Naive thymus-derived CD4-positive, alpha-beta T cell (primary cell): Measurements from ENCODE around the gene TTC7B. TPM values are rescaled to one million over a fixed set of nuclear protein-coding genes. Genes with fewer than 3 reads are reported as not detected.
A peak's percentile ranks its signal among the peaks of the same experiment; 100 is the strongest.

Experiments
- ATAC-seq: fragments of 150-1000 bp; cut with Tn5 transposase; 2 replicates; pipeline ENCODE4 v1.10.0; 2021; ENCODE audit warnings: mild to moderate bottlenecking, moderate library complexity
- CTCF ChIA-PET: fragments of 350-600 bp; sonication (Branson Sonifier 250); formaldehyde crosslinking; loops from one replicate; lab custom pipeline; 2021; ENCODE audit warnings: antibody characterized with exemption; lab: Charles Lee
- POLR2A ChIA-PET: fragments of 350-600 bp; sonication (Branson Sonifier 250); formaldehyde crosslinking; loops from one replicate; lab custom pipeline; 2021; ENCODE audit warnings: antibody characterized with exemption, inconsistent platforms; lab: Charles Lee
- DNase-seq, 9 donors: peaks; one replicate each; pipeline versions ENCODE4 v3.0.0 to v3.0.0-alpha.2; 2020 to 2022; ENCODE audit warnings: mixed read lengths in 1 of 9
- H3K27ac ChIP-seq: one replicate; pipeline ENCODE4 v1.7.0; 2013; ENCODE audit warnings: mild to moderate bottlenecking, low read depth, low read length, moderate library complexity
- H3K27me3 ChIP-seq, 2 donors: one replicate each; pipeline ENCODE4 v1.7.0; 2013; ENCODE audit warnings: low read length in 2 of 2, mild to moderate bottlenecking in 2 of 2, moderate library complexity in 2 of 2; ENCODE audit not compliant: control insufficient read depth in 2 of 2, insufficient read depth in 2 of 2
- H3K36me3 ChIP-seq, 3 experiments: 1 replicate in 2 of 3; 2 replicates in 1 of 3; pipeline ENCODE4 v1.7.0; 2013; ENCODE audit warnings: low read length in 3 of 3, mild to moderate bottlenecking in 3 of 3, moderate library complexity in 1 of 3; ENCODE audit not compliant: insufficient read depth in 3 of 3, control insufficient read depth in 2 of 3
- H3K4me1 ChIP-seq, 2 donors: one replicate each; pipeline ENCODE4 v1.7.0; 2013; ENCODE audit warnings: low read length in 2 of 2, mild to moderate bottlenecking in 2 of 2, moderate library complexity in 1 of 2; ENCODE audit not compliant: control insufficient read depth in 2 of 2, insufficient read depth in 2 of 2
- H3K4me3 ChIP-seq: 2 replicates; pipeline ENCODE4 v1.7.0; 2013; ENCODE audit warnings: mild to moderate bottlenecking, low read length
- H3K9me3 ChIP-seq, 3 experiments: 1 replicate in 2 of 3; 2 replicates in 1 of 3; pipeline ENCODE4 v1.7.0; 2013; ENCODE audit warnings: low read length in 3 of 3; ENCODE audit not compliant: control insufficient read depth in 2 of 3
- H3K27ac Mint-ChIP-seq, 9 donors: one replicate each; pipeline ENCODE4 v1.8.0; 2020 to 2022; ENCODE audit warnings: mixed read lengths in 9 of 9, mild to moderate bottlenecking in 8 of 9, moderate library complexity in 5 of 9, inconsistent platforms in 2 of 9
- H3K27me3 Mint-ChIP-seq, 5 donors: one replicate each; pipeline ENCODE4 v1.8.0; 2021 to 2022; ENCODE audit warnings: mixed read lengths in 5 of 5, mild to moderate bottlenecking in 1 of 5
- H3K36me3 Mint-ChIP-seq, 5 donors: one replicate each; pipeline ENCODE4 v1.8.0; 2020 to 2022; ENCODE audit warnings: mixed read lengths in 5 of 5, mild to moderate bottlenecking in 3 of 5, inconsistent platforms in 1 of 5
- H3K4me1 Mint-ChIP-seq, 7 donors: one replicate each; pipeline ENCODE4 v1.8.0; 2020 to 2022; ENCODE audit warnings: mixed read lengths in 7 of 7, mild to moderate bottlenecking in 3 of 7, inconsistent platforms in 1 of 7
- H3K4me3 Mint-ChIP-seq, 10 donors: one replicate each; pipeline ENCODE4 v1.8.0; 2020 to 2022; ENCODE audit warnings: mild to moderate bottlenecking in 10 of 10, mixed read lengths in 10 of 10, moderate library complexity in 6 of 10, inconsistent platforms in 2 of 10
- H3K9me3 Mint-ChIP-seq, 11 donors: one replicate each; pipeline ENCODE4 v1.8.0; 2020 to 2022; ENCODE audit warnings: mixed read lengths in 11 of 11, mild to moderate bottlenecking in 4 of 11, inconsistent platforms in 1 of 11, moderate library complexity in 1 of 11
- intact Hi-C, 2 donors: fragments of 100-400 bp; cut with micrococcal nuclease; formaldehyde crosslinking; loops; one replicate each; pipeline ENCODE4 v1.15.1; 2023
- polyA plus RNA-seq, 2 donors: library from polyadenylated mRNA; unstranded; fragments of 300-500 nt; fragmentation: Illumina TruSeq; gene quantifications; one replicate each; pipeline ENCODE4 v1.2.3, GENCODE V29; 2021
- total RNA-seq, 6 experiments: library from RNA in 5 of 6; stranded (reverse) in 5 of 6; gene quantifications; 1 replicate in 5 of 6; 2 replicates in 1 of 6; pipeline ENCODE4 v1.2.3 and lab custom pipeline; 2021 to 2026

TTC7B gene
- total and polyA plus RNA-seq, 7 experiments from 2014 or later: 0.08 to 9.5 (median 3.4) TPM; not detected in 2

GRCh38 chr14:90728951-90729350 lies 87.3 kb downstream of the TTC7B start:
- no peaks in the 10 kb centered on the region for H3K9me3 Mint-ChIP-seq
- ATAC-seq (no peak), DNase-seq (no peak)
- no peaks in the 10 kb centered on the region for H3K36me3 ChIP-seq
- ChIA-PET CTCF (no interaction called here), POLR2A (no interaction called here)
- no peak overlapping the region for H3K4me3 Mint-ChIP-seq
- peaks cover 0 to 8% (median 0%) of the 10 kb centered on the region in 5 donors for H3K27me3 Mint-ChIP-seq
- no peaks in the 10 kb centered on the region for H3K27me3 ChIP-seq
- H3K4me3 ChIP-seq: no peak overlapping the region
- H3K36me3 Mint-ChIP-seq: peaks cover 0 to 7% (median 0%) of the 10 kb centered on the region in 5 donors
- H3K27ac Mint-ChIP-seq: no peak overlapping the region
- no peaks in the 10 kb centered on the region for H3K9me3 ChIP-seq
- H3K27ac ChIP-seq: no peak overlapping the region
- intact Hi-C loops: no loop called here
- H3K4me1 Mint-ChIP-seq: peaks cover 0 to 2% (median 0%) of the 10 kb centered on the region in 7 donors
- H3K4me1 ChIP-seq: no peaks in the 10 kb centered on the region

- CTCF ChIA-PET: no interaction called here
- H3K27me3 Mint-ChIP-seq: peaks cover 0 to 8% (median 0%) of the 10 kb centered on the region in 5 donors
Measured at GRCh38 chr14:90727082-90727481, 89.1 kb downstream of the TTC7B start.

GRCh38 chr14:90726656-90727055 lies 89.6 kb downstream of the TTC7B start:
- H3K27ac Mint-ChIP-seq: no peak overlapping the region

More at GRCh38 chr14:90727082-90727481, 89.1 kb downstream of the TTC7B start:
- H3K9me3 Mint-ChIP-seq: no peaks in the 10 kb centered on the region
- peaks cover 0 to 2% (median 0%) of the 10 kb centered on the region in 7 donors for H3K4me1 Mint-ChIP-seq
- Histone ChIP-seq H3K27ac (no peak overlapping the region), H3K4me3 (no peak overlapping the region), H3K27me3 (no peaks in the 10 kb centered on the region), H3K36me3 (no peaks in the 10 kb centered on the region), H3K9me3 (no peaks in the 10 kb centered on the region), H3K4me1 (no peaks in the 10 kb centered on the region)
- intact Hi-C loops: no loop called here
- ATAC-seq (no peak), DNase-seq (no peak)
- H3K4me3 Mint-ChIP-seq: no peak overlapping the region
- H3K27ac Mint-ChIP-seq: no peak overlapping the region
- H3K36me3 Mint-ChIP-seq: peaks cover 0 to 7% (median 0%) of the 10 kb centered on the region in 5 donors
- POLR2A ChIA-PET: no interaction called here

DNA sequence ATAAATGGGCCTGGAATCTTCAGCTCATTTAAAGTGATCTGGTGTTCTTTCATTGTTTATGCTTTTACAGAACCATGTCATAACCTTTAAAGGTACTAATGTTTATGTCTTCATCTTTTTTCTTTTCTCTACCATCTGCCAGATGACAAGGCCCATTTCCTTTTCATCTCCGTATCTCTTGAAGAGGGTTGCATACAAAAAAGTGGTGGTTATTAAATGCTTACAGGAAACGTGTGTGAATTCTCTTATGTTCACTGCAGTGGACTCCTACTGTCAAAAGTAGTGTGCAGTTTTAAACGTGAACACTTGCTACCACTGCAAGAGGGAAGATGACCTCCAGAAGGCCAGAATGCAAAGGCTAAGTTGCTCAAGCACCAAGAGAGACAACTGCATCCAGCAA lies 91.4 kb downstream of the TTC7B start:
- H3K4me3 Mint-ChIP-seq: no peak overlapping the region
- intact Hi-C loops: no loop called here
- H3K36me3 ChIP-seq: no peaks in the 10 kb centered on the region
- no peaks in the 10 kb centered on the region for H3K27me3 ChIP-seq
- no peak overlapping the region for H3K4me3 ChIP-seq
- no peaks in the 10 kb centered on the region for H3K4me1 ChIP-seq
- ChIA-PET POLR2A (no interaction called here), CTCF (no interaction called here)
- no peak overlapping the region for H3K27ac ChIP-seq
- H3K9me3 Mint-ChIP-seq: no peaks in the 10 kb centered on the region
- DNase-seq (no peak), ATAC-seq (no peak)
- H3K9me3 ChIP-seq: no peaks in the 10 kb centered on the region
- H3K27me3 Mint-ChIP-seq: peaks cover 0 to 5% (median 0%) of the 10 kb centered on the region in 5 donors
- H3K27ac Mint-ChIP-seq: no peak overlapping the region
- peaks cover 0 to 2% (median 0%) of the 10 kb centered on the region in 7 donors for H3K4me1 Mint-ChIP-seq
- peaks cover 0 to 7% (median 0%) of the 10 kb centered on the region in 5 donors for H3K36me3 Mint-ChIP-seq

More at GRCh38 chr14:90726656-90727055, 89.6 kb downstream of the TTC7B start:
- H3K36me3 Mint-ChIP-seq: peaks cover 0 to 7% (median 0%) of the 10 kb centered on the region in 5 donors
- intact Hi-C loops: no loop called here
- ATAC-seq (no peak), DNase-seq (no peak)
- no peaks in the 10 kb centered on the region for H3K4me1 ChIP-seq
- no peak overlapping the region for H3K27ac ChIP-seq
- no peaks in the 10 kb centered on the region for H3K9me3 ChIP-seq
- no peak overlapping the region for H3K4me3 Mint-ChIP-seq
- ChIA-PET POLR2A (no interaction called here), CTCF (interaction anchor here (1.0 kb wide), 1 partner anchor 12 kb away, joined by 3 read pairs; no protein-coding TSS in a partner anchor)
- no peaks in the 10 kb centered on the region for H3K9me3 Mint-ChIP-seq
- H3K4me3 ChIP-seq: no peak overlapping the region
- no peaks in the 10 kb centered on the region for H3K36me3 ChIP-seq
- H3K27me3 ChIP-seq: no peaks in the 10 kb centered on the region
- peaks cover 0 to 6% (median 0%) of the 10 kb centered on the region in 5 donors for H3K27me3 Mint-ChIP-seq
- peaks cover 0 to 2% (median 0%) of the 10 kb centered on the region in 7 donors for H3K4me1 Mint-ChIP-seq

DNA sequence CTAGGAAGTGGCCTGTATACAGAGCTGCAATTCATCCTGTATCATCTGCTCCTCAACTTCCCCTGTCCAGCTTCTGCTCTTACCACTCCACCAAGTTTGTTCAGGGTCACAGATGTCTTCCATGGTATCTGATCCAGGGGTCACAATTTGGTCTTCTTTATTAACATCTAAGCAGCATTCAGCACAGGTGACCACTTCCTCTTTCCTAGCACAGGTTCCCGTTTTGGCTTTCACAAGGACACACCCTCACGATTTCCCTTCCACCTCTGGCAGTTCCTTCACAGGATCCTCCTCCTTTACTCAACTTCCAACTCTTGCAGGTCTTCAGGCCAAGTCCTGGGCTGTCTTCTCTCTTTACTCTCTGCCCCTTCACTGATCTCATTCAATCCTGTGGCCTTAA lies 93.6 kb downstream of the TTC7B start:
- ChIA-PET POLR2A (no interaction called here), CTCF (no interaction called here)
- Histone ChIP-seq H3K4me3 (no peak overlapping the region), H3K4me1 (no peaks in the 10 kb centered on the region), H3K9me3 (no peaks in the 10 kb centered on the region), H3K27ac (no peak overlapping the region), H3K36me3 (no peaks in the 10 kb centered on the region), H3K27me3 (no peaks in the 10 kb centered on the region)
- Mint-ChIP-seq H3K4me3 (no peak overlapping the region), H3K9me3 (no peaks in the 10 kb centered on the region), H3K36me3 (peaks cover 0 to 3% (median 0%) of the 10 kb centered on the region in 5 donors), H3K4me1 (peaks cover 0 to 2% (median 0%) of the 10 kb centered on the region in 7 donors), H3K27ac (no peak overlapping the region), H3K27me3 (peaks cover 0 to 5% (median 3%) of the 10 kb centered on the region in 5 donors)
- intact Hi-C loops: no loop called here
- no peak for DNase-seq
- ATAC-seq: peak; percentile 47

GRCh38 chr14:90721619-90722305 lies 94.5 kb downstream of the TTC7B start:
- Histone ChIP-seq H3K4me3 (no peak overlapping the region), H3K36me3 (no peaks in the 10 kb centered on the region), H3K27ac (no peak overlapping the region), H3K9me3 (no peaks in the 10 kb centered on the region), H3K4me1 (no peaks in the 10 kb centered on the region), H3K27me3 (no peaks in the 10 kb centered on the region)
- DNase-seq: no peak
- Mint-ChIP-seq H3K36me3 (peaks cover 0 to 2% (median 0%) of the 10 kb centered on the region in 5 donors), H3K4me3 (no peak overlapping the region), H3K4me1 (peaks cover 0 to under 1% (median 0%) of the 10 kb centered on the region in 7 donors), H3K27me3 (peaks cover 0 to 4% (median 2%) of the 10 kb centered on the region in 5 donors), H3K9me3 (no peaks in the 10 kb centered on the region), H3K27ac (no peak overlapping the region)
- intact Hi-C loops: loop anchor here in 1 of 2 donors (2.0 kb wide), 1 partner anchor 37 kb away; no protein-coding TSS in a partner anchor
- ATAC-seq: no peak
- ChIA-PET POLR2A (no interaction called here), CTCF (interaction anchor here (0.6 kb wide), 1 partner anchor 577 kb away, joined by 3 read pairs; no protein-coding TSS in a partner anchor)
